Measurements from ENCODE around the gene IVD.

The IVD gene

GRCh38 chr15:40392986-40393948 is 12.3 kb upstream of the IVD start:
- Histone ChIP-seq H3K4me1 (ENCODE audit: insufficient read depth, low read length, poor library complexity, severe bottlenecking) (peaks cover 10% of the 10 kb centered on the region), H3K36me3 (ENCODE audit: insufficient read depth, low read length) (peaks cover 51% of the 10 kb centered on the region; the same call in 1 of the 2 replicates), H3K27me3 (ENCODE audit: insufficient read depth, low read length, poor library complexity, severe bottlenecking) (no peaks in the 10 kb centered on the region), H3K9ac (ENCODE audit: low read depth, low read length, poor library complexity, severe bottlenecking) (no peak overlapping the region), H3K9me2 (replicated peaks; ENCODE audit: low read depth, low read length) (no peaks in the 10 kb centered on the region), H3F3A (ENCODE audit: low read depth) (peaks cover 6% of the 10 kb centered on the region), H3K9me3 (ENCODE audit: insufficient read depth, low read depth, low read length) (no peaks in the 10 kb centered on the region), H3K4me2 (ENCODE audit: low read depth, low read length, poor library complexity, severe bottlenecking) (no peak overlapping the region), H3K4me3 (ENCODE audit: low read length, poor library complexity, severe bottlenecking) (no peak overlapping the region), H2AFZ (ENCODE audit: low read length) (no peak overlapping the region), H3K79me2 (ENCODE audit: insufficient read depth, low read length) (peaks cover 22% of the 10 kb centered on the region), H4K20me1 (ENCODE audit: insufficient read depth, low read length, poor library complexity, severe bottlenecking) (no peaks in the 10 kb centered on the region)
- no peak for TF ChIP-seq EZH2phosphoT487 (IDR thresholded peaks at IDR 0.05; ENCODE audit: borderline replicate concordance)
- TF ChIP-seq, protein P1, sequence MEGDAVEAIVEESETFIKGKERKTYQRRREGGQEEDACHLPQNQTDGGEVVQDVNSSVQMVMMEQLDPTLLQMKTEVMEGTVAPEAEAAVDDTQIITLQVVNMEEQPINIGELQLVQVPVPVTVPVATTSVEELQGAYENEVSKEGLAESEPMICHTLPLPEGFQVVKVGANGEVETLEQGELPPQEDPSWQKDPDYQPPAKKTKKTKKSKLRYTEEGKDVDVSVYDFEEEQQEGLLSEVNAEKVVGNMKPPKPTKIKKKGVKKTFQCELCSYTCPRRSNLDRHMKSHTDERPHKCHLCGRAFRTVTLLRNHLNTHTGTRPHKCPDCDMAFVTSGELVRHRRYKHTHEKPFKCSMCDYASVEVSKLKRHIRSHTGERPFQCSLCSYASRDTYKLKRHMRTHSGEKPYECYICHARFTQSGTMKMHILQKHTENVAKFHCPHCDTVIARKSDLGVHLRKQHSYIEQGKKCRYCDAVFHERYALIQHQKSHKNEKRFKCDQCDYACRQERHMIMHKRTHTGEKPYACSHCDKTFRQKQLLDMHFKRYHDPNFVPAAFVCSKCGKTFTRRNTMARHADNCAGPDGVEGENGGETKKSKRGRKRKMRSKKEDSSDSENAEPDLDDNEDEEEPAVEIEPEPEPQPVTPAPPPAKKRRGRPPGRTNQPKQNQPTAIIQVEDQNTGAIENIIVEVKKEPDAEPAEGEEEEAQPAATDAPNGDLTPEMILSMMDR (conservative IDR thresholded peaks at IDR 0.05; ENCODE audit: low read length), result no peak

DNA sequence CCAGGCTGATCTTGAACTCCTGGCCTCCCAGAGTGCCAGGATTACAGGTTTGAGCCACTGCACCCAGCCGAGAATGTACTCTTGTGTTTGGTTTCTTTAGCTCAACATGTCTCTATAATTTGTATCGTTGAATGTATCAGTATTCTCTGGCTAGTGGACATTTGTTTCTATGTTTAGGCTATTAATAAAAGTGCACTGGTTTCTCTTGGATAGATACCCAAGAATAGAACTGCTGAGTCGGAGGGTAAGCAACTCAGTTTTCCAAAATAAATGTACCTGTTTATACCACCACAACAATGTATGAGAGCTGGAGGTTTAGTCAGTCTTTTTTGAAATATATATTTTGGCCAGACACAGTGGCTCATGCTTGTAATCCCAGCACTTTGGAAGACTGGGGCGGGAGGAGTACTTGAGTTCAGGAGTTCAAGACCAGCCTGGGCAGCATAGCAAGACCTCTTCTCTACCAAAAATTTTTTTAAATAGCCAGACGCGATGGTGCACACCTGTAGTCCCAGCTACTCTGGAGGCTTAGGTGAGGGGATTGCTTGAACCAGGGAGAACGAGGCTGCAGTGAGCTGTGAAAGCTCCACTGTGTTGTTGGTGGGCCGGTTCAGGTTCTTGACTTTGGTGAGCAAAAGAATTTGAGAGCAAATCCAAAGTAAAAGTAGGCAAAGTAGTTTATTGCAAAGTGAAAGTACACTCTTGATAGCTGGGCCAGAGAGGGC is 7.7 kb upstream of the IVD start:
- Histone ChIP-seq H3K36me3 (ENCODE audit: insufficient read depth, low read length) (peaks cover 14% of the 10 kb centered on the region; the same call in 1 of the 2 replicates), H3K9me2 (replicated peaks; ENCODE audit: low read depth, low read length) (no peaks in the 10 kb centered on the region), H3K4me2 (ENCODE audit: low read depth, low read length, poor library complexity, severe bottlenecking) (peak overlapping the region; percentile 73), H3F3A (ENCODE audit: low read depth) (peaks cover 13% of the 10 kb centered on the region), H3K27me3 (ENCODE audit: insufficient read depth, low read length, poor library complexity, severe bottlenecking) (no peaks in the 10 kb centered on the region), H2AFZ (ENCODE audit: low read length) (no peak overlapping the region), H3K9ac (ENCODE audit: low read depth, low read length, poor library complexity, severe bottlenecking) (peak overlapping the region; percentile 67), H3K4me3 (ENCODE audit: low read length, poor library complexity, severe bottlenecking) (peak overlapping the region; percentile 67), H3K4me1 (ENCODE audit: insufficient read depth, low read length, poor library complexity, severe bottlenecking) (peaks cover 28% of the 10 kb centered on the region), H4K20me1 (ENCODE audit: insufficient read depth, low read length, poor library complexity, severe bottlenecking) (no peaks in the 10 kb centered on the region), H3K79me2 (ENCODE audit: insufficient read depth, low read length) (0 out of 2 replicates have a peak, but pooled peaks cover 6% of the 10 kb centered on the region), H3K9me3 (ENCODE audit: insufficient read depth, low read depth, low read length) (no peaks in the 10 kb centered on the region)
- TF ChIP-seq EZH2phosphoT487 (IDR thresholded peaks at IDR 0.05; ENCODE audit: borderline replicate concordance), result no peak
- TF ChIP-seq, protein P1 (conservative IDR thresholded peaks at IDR 0.05; ENCODE audit: low read length), result no peak

- H3K9ac ChIP-seq (ENCODE audit: low read depth, low read length, poor library complexity, severe bottlenecking), result peak overlapping the region; percentile 67
Measured at GRCh38 chr15:40398413-40398873, 7.2 kb upstream of the IVD start.

More at GRCh38 chr15:40398413-40398873, 7.2 kb upstream of the IVD start:
- H3K27me3 ChIP-seq (ENCODE audit: insufficient read depth, low read length, poor library complexity, severe bottlenecking), result no peaks in the 10 kb centered on the region
- H3K36me3 ChIP-seq (ENCODE audit: insufficient read depth, low read length), result peaks cover 8% of the 10 kb centered on the region; the same call in 1 of the 2 replicates
- no peaks in the 10 kb centered on the region for H4K20me1 ChIP-seq (ENCODE audit: insufficient read depth, low read length, poor library complexity, severe bottlenecking)
- H3K4me3 ChIP-seq (ENCODE audit: low read length, poor library complexity, severe bottlenecking), result peak overlapping the region; percentile 67
- 0 out of 2 replicates have a peak, but pooled peaks cover under 1% of the 10 kb centered on the region for H3K79me2 ChIP-seq (ENCODE audit: insufficient read depth, low read length)
- H3K9me2 ChIP-seq (replicated peaks; ENCODE audit: low read depth, low read length), result no peaks in the 10 kb centered on the region
- no peak overlapping the region for H2AFZ ChIP-seq (ENCODE audit: low read length)
- no peaks in the 10 kb centered on the region for H3K9me3 ChIP-seq (ENCODE audit: insufficient read depth, low read depth, low read length)
- H3K4me1 ChIP-seq (ENCODE audit: insufficient read depth, low read length, poor library complexity, severe bottlenecking), result peaks cover 28% of the 10 kb centered on the region
- H3F3A ChIP-seq (ENCODE audit: low read depth), result peaks cover 13% of the 10 kb centered on the region
- peak overlapping the region; percentile 73 for H3K4me2 ChIP-seq (ENCODE audit: low read depth, low read length, poor library complexity, severe bottlenecking)
- TF ChIP-seq, protein P1 (conservative IDR thresholded peaks at IDR 0.05; ENCODE audit: low read length), result no peak
- TF ChIP-seq EZH2phosphoT487 (IDR thresholded peaks at IDR 0.05; ENCODE audit: borderline replicate concordance), result no peak
